GM06990 (cell line): ENCODE data around the gene MINPP1.

Experiments used
- DNase-seq: peaks from one replicate; pipeline ENCODE4 v3.0.0-alpha.2; 2011; ENCODE audit not compliant: insufficient read length; ENCODE audit errors: extremely low read depth
- H3K27me3 ChIP-seq: replicated peaks from 2 replicates; pipeline ENCODE4 v1.6.0; 2011; ENCODE audit warnings: low read length; ENCODE audit not compliant: control insufficient read depth, insufficient read depth
- H3K36me3 ChIP-seq: 2 replicates; pipeline ENCODE4 v1.5.1; 2011; ENCODE audit warnings: low read length; ENCODE audit not compliant: control insufficient read depth, insufficient read depth
- H3K4me3 ChIP-seq: replicated peaks from 2 replicates; pipeline ENCODE4 v1.5.1; 2011; ENCODE audit warnings: low read depth, mild to moderate bottlenecking, control low read depth, low read length
- CTCF ChIP-seq: IDR thresholded peaks from 2 replicates; pipeline ENCODE4 v1.5.1; 2011; ENCODE audit warnings: low read length, control low read depth, mild to moderate bottlenecking, inconsistent platforms; ENCODE audit not compliant: insufficient read depth, poor library complexity, severe bottlenecking

The MINPP1 gene

GRCh38 chr10:87500646-87501048 is 4.0 kb upstream of the MINPP1 start:
- no peaks in the 10 kb centered on the region for H3K27me3 ChIP-seq
- no peak for TF ChIP-seq CTCF
- no peak for DNase-seq
- no peaks in the 10 kb centered on the region for H3K36me3 ChIP-seq
- H3K4me3 ChIP-seq = no peak overlapping the region

- Histone ChIP-seq H3K4me3 (no peak overlapping the region), H3K36me3 (no peaks in the 10 kb centered on the region), H3K27me3 (no peaks in the 10 kb centered on the region)
- TF ChIP-seq CTCF = no peak
- DNase-seq = no peak
Observed at GRCh38 chr10:87503401-87503800, 1.3 kb upstream of the MINPP1 start.

- no peaks in the 10 kb centered on the region for H3K27me3 ChIP-seq
- no peak for DNase-seq
- no peaks in the 10 kb centered on the region for H3K36me3 ChIP-seq
- peak overlapping the region; percentile 98 for H3K4me3 ChIP-seq
- no peak for TF ChIP-seq CTCF
Observed at GRCh38 chr10:87503886-87504285, 807 bp upstream of the MINPP1 start.

GRCh38 chr10:87504307-87504639 is 420 bp upstream of the MINPP1 start:
- no peak for DNase-seq
- no peak for TF ChIP-seq CTCF
- no peaks in the 10 kb centered on the region for H3K36me3 ChIP-seq
- no peaks in the 10 kb centered on the region for H3K27me3 ChIP-seq
- H3K4me3 ChIP-seq = peak overlapping the region; percentile 98

GRCh38 chr10:87505366-87506111 is 846 bp downstream of the MINPP1 start:
- Histone ChIP-seq H3K27me3 (no peaks in the 10 kb centered on the region), H3K36me3 (no peaks in the 10 kb centered on the region), H3K4me3 (peak overlapping the region; percentile 98)
- DNase-seq = no peak
- TF ChIP-seq CTCF = peak; percentile 84

GRCh38 chr10:87506956-87507355 is 2.3 kb downstream of the MINPP1 start:
- H3K27me3 ChIP-seq = no peaks in the 10 kb centered on the region
- no peak for TF ChIP-seq CTCF
- no peaks in the 10 kb centered on the region for H3K36me3 ChIP-seq
- H3K4me3 ChIP-seq = no peak overlapping the region
- DNase-seq = no peak
